Endometrial microvascular endothelial cells (primary cell): ENCODE data around the gene RASSF6. TPM values are rescaled to one million over a fixed set of nuclear protein-coding genes. Genes with fewer than 3 reads are reported as not detected.
"Not testable (repeated sequence)": the region's sequence is repeated elsewhere in the genome, so short reads cannot be mapped to it uniquely, and the experiment has no call there.

Experiments
- in situ Hi-C: cut with HindIII; loops from 2 replicates; pipeline ENCODE4 v1.10.0; 2017; ENCODE audit warnings: low sequenced_read_pairs, low pct_unique_long_range_greater_than_20kb; ENCODE audit errors: inconsistent ontology term
- total RNA-seq: library from RNA; depleted of rRNA; stranded (reverse); fragments of >200 nt; gene quantifications from one replicate; pipeline ENCODE4 v1.2.3, GENCODE V29; 2015; ENCODE audit errors: inconsistent ontology term

RASSF6 gene
- total RNA-seq, 1 donor from 2014 or later = not detected

DNA sequence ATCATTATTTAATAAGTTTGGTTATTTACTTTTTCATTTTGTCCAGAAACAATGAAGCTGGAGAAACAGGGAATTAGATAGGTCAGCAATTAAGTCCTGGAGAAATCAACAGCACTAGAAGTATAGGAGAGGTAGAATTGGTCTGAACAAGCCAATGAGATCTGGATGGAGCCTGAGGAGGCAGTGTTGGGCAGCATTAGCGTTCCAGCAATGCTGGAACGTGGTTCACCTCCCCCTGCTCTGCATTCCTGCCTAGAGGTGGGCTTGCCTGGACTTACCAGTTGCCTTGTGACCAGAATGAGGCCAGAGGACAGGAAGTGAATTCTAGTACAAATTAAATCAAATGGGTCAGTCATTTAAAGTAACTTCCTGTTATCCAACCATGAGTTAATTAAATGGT is 4.6 kb downstream of the RASSF6 start:
- in situ Hi-C loops = no loop called here

DNA sequence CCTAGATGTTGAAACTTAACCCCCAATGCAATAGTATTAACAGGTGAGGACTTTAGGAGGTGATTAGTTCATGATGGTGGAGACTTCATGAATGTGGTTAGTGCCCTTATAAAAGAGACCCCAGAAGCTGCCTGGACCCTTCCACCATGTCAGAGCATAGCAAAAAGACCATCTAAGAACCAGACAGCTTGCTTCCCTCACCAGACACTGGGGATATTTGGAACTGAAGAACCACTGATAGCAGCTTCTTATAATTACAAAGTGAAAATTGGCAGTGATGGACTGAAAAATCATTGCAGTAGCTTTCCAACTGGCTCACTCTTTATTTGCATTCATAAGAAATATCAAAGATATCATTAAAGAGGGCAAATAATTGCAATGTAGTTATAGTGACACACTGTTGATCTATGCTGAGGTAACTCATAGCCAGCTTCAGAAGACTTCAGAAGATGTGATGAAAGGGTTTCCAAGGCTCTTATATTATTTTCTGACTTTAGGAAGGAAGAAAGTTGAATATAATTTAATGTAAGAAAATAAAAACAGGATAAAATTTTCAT is 5.8 kb downstream of the RASSF6 start:
- in situ Hi-C loops = no loop called here

DNA sequence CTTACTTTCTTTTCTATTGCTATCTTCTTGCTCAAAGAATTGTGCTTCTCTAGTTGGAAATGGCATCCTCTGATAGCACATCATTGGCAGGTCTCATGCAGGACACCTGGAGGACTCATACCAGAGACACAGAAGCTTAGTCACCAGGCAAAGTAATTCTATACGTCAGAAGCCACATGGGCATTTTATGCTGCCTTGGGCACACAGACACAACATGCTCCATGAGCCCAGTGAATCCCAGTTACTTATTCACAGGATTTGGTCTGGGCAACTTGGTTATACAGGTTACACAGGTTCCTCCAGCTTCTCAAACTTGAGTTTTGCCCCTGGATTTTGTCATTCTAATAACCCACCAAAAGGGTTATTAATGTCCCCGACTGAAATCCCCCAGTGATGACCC is 7.1 kb downstream of the RASSF6 start:
- in situ Hi-C loops = no loop called here

DNA sequence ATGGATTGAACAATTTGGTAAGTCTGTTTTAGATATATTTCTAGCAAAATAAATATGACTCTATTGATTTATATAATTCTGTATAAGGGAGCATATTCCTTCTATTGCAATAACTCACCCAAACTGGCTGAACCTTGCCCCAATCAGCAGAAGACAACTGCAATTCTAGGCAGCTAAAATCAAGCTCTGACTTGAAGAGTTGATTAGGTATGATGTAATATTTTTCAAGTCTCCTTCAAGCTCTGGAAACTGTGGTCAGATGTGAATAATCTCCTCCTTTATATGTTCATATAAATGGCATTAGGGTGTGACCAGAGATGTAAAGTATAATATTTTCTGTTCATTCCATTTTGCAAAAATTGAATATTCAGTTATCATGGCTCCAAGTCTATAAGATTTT is 8.2 kb downstream of the RASSF6 start:
- in situ Hi-C loops = no loop called here

DNA sequence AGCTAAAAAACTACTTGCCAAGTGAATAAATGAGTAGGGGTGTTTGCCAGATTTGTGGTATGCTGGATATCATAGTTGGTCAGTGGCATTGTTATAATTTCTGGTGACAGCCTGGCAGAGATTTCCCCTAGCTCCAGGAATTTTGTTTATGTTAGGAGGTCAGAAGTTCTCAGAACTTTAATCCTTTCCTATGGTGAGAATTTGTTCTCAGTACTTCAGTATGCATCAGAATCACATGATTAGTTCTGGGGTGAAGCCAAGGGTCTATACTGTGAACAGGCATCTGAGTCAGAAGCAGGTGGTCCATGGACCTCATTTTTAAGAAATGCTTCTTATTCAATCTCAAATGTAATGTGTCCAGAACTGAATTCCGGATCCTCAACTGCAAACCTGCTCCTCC is 10.5 kb downstream of the RASSF6 start:
- in situ Hi-C loops = no loop called here

GRCh38 chr4:73608689-73609594 is 11.3 kb downstream of the RASSF6 start:
- in situ Hi-C loops = no loop called here

- in situ Hi-C loops = no loop called here
These were observed 12.7 kb downstream of the RASSF6 start for GRCh38 chr4:73607375-73608033.

- in situ Hi-C loops = no loop called here
These were observed 13.7 kb downstream of the RASSF6 start for GRCh38 chr4:73606465-73606974.

DNA sequence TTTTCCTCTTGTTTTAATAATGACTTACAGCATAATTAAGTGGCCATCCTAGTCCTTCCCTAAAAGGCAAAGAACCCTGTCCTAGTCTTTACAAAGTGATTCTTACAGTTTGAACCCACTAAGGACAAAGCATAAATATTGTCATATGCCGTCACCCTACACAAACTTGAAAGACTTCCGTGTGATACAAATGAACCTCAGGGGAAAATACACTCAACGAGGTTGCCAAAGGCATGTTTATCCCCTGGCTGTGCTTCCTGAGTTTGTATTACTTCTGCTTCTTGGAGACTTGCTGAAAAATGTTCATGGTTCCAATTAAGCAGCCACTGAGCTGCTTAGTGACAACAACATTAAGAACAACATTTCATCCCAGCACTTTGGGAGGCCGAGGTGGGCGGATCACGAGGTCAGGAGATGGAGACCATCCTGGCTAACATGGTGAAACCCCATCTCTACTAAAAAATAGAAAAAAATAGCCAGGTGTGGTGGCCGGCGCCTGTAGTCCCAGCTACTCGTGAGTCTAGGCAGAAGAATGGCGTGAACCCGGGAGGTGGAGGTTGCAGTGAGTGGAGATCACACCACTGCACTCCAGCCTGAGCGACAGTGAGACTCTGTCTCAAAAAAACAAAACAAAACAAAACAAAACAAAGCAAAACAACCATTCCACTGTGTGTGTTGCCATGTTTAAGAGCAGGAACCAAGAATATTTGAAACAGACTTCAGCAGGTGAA is 16.2 kb downstream of the RASSF6 start:
- in situ Hi-C loops = no loop called here

GRCh38 chr4:73603271-73603710 is 16.9 kb downstream of the RASSF6 start:
- in situ Hi-C loops = no loop called here

GRCh38 chr4:73600954-73601353 is 19.3 kb downstream of the RASSF6 start:
- in situ Hi-C loops = no loop called here

GRCh38 chr4:73599182-73599581 is 21.1 kb downstream of the RASSF6 start:
- in situ Hi-C loops = no loop called here

DNA sequence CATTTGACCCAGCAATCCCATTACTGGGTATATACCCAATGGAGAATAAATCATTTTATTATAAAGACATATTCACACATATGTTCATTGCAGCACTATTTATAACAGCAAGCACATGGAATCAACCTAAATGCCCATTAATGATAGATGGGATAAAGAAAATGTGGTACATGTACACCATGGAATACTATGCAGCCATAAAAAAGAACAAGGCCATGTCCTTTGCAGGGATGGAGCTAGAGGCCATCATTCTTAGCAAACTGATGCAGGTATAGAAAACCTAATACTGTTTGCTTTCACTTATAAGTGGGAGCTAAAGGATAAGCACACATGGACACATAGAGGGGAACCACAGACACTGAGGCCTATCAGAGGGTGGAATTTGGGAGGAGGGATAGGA is 22.6 kb downstream of the RASSF6 start:
- in situ Hi-C loops = no loop called here

- in situ Hi-C loops = not testable (repeated sequence)
These were observed 23.1 kb downstream of the RASSF6 start for GRCh38 chr4:73597183-73597582.

DNA sequence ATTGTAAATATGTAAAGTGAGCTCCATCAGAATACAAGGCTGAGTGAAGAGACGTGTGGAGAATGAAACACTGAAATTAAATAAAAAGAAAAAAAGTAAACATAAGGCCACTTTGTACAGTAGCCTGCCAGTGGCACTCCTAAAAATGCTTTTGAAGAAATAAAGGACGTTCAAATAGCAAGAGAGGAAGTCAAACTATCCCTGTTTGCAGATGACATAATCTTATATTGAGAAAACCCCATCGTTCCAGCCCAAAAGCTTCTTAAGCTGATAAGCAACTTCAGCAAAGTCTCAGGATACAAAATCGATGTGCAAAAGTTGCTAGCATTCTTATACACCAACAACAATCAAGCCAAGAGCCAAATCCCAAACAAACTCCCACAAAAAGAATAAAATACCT is 24.2 kb downstream of the RASSF6 start:
- in situ Hi-C loops = no loop called here

GRCh38 chr4:73593631-73594241 is 26.5 kb downstream of the RASSF6 start:
- in situ Hi-C loops = no loop called here

DNA sequence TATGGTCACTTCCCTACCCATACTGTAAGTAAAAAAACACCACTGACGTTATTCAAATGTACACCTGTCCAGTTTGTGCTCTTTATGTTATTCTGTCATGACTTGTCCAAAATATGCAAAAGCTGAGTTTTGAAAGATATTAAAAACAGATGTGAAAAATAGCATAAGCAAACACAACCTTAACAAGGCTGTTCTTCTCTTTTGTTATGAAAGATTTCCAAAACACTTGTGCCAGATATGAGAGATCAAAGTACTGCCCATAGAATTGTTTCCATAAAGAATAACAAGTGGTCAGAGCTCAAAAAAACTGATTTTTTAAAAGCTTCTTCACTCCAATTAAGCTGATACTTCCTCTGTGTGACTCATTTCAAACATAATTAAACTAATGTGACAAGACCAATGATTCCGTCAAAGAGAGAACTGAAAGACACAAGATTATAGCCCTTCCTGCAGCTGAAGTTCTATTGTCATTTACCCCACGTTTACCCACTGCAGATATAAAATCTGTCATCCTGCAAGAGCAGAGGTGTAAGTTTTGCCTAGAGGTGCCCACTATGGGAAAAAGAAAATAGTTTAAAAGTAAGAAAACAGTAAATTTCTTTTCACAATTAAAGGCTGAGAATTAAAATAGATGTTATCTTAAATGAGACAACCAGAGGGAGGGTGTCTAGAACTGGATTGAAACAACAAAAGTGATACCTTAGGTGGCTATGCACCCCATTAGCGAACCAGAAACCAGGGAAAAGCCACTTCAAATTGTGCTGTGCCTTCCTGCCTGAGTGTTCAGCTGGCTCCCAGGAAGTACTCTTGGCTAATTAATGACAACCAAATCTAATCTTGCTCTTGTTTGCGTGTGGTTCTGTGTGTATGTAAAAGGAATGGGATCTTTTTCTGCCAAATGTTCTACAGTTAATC is 30.1 kb downstream of the RASSF6 start:
- in situ Hi-C loops = no loop called here
